Measurements from ENCODE around the gene RAI14.

The RAI14 gene

GRCh38 chr5:34843497-34843896 is 187.4 kb downstream of the RAI14 start:
- no peak for DNase-seq (ENCODE audit: low spot score)

DNA sequence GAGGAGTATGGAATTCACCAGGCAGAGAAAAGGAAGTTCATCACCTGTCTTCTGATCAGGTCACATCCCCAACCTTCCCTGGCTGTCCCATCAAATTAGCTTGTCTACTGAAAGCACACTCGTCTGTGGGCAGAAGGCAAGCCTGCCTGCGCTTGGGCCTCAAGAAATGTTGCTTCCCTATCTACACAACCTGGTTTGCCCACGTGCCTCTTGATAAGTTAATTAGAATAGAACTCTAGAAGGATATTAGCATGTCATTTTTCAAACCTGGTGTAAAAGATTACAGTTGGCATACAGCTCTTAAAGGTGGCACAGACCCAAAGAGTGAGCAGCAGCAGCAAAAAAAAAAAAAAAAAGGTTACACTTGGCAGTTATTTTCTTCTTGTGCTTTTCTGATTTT is 188.0 kb downstream of the RAI14 start:
- H3K27ac ChIP-seq, result no peak overlapping the region
- DNase-seq (ENCODE audit: low spot score), result no peak
- H3K4me3 ChIP-seq, result no peak overlapping the region
- TF ChIP-seq CTCF (IDR thresholded peaks at IDR 0.05), result no peak

More at GRCh38 chr5:34843497-34843896, 187.4 kb downstream of the RAI14 start:
- Histone ChIP-seq H3K27ac (no peak overlapping the region), H3K4me3 (no peak overlapping the region)
- TF ChIP-seq CTCF (IDR thresholded peaks at IDR 0.05), result no peak

GRCh38 chr5:34844999-34845398 is 188.9 kb downstream of the RAI14 start:
- Histone ChIP-seq H3K4me3 (no peak overlapping the region), H3K27ac (no peak overlapping the region)
- TF ChIP-seq CTCF (IDR thresholded peaks at IDR 0.05), result no peak
- DNase-seq (ENCODE audit: low spot score), result no peak

DNA sequence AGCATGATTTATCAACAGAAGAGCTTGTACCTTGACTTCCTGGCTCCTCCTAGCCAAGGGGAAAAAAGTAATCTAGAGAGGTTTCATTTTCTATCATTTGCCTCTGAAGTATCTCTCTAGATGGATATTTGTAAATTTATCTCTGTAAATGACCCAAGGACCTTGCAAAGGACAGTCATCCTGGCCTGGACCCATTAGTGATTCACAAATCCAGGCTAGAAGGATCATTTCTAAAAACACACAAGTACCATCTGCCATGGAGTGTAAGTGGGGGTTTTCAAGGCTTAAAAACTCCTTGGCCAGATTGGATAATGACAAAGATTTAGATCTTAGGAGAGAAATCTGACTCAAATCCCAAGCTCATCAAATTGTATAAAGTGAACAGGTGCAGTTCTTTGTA is 190.9 kb downstream of the RAI14 start:
- no peak for DNase-seq (ENCODE audit: low spot score)
- Histone ChIP-seq H3K27ac (no peak overlapping the region), H3K4me3 (no peak overlapping the region)
- TF ChIP-seq CTCF (IDR thresholded peaks at IDR 0.05), result no peak

GRCh38 chr5:34847552-34847951 is 191.4 kb downstream of the RAI14 start:
- TF ChIP-seq CTCF (IDR thresholded peaks at IDR 0.05), result no peak
- no peak for DNase-seq (ENCODE audit: low spot score)
- Histone ChIP-seq H3K4me3 (no peak overlapping the region), H3K27ac (no peak overlapping the region)

GRCh38 chr5:34848230-34848629 is 192.1 kb downstream of the RAI14 start:
- no peak for DNase-seq (ENCODE audit: low spot score)
- H3K27ac ChIP-seq, result no peak overlapping the region
- no peak overlapping the region for H3K4me3 ChIP-seq
- TF ChIP-seq CTCF (IDR thresholded peaks at IDR 0.05), result no peak

DNA sequence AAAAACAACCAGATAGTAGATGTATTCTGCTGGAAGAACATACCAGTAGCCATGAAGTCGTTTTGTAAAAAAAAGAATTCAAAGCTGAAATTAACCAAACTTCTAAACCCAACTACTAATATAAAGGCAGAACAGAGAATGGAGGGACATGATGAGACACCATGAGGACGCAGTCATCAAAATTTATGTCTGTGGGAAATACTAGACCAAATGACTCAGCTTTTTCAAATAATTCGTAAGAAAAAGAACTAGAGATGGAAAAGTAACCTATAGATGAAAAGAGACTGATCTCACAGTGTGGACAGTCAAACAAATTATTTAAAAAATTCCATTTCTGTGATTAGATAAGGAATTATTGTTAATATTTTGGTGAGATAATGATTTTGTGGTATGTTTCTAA is 193.1 kb downstream of the RAI14 start:
- no peak for DNase-seq (ENCODE audit: low spot score)
- no peak for TF ChIP-seq CTCF (IDR thresholded peaks at IDR 0.05)
- H3K27ac ChIP-seq, result no peak overlapping the region
- no peak overlapping the region for H3K4me3 ChIP-seq

All from coronary artery (tissue), 2 donors.